ENCODE measurements around the gene MTFR2.
A peak's percentile ranks its signal among the peaks of the same experiment; 100 is the strongest.

Gene MTFR2

GRCh38 chr6:136249811-136250685, at the start of gene MTFR2:
TSS of gene MTFR2 (minus strand) at chr6:136250311. CDS start at chr6:136249099, 1,212 bp downstream.
- H3K27me3 Mint-ChIP-seq = no peaks in the 10 kb centered on the region
- no peaks in the 10 kb centered on the region for H3K9me3 Mint-ChIP-seq (ENCODE audit: low read depth)
- H3K4me1 Mint-ChIP-seq (ENCODE audit: low read depth) = peaks cover 30% of the 10 kb centered on the region
- H3K36me3 Mint-ChIP-seq = peaks cover 2% of the 10 kb centered on the region
- H3K4me3 Mint-ChIP-seq = peak within 1 kb of the TSS; percentile 92
- peak within 1 kb of the TSS; percentile 84 for H3K27ac Mint-ChIP-seq

DNA sequence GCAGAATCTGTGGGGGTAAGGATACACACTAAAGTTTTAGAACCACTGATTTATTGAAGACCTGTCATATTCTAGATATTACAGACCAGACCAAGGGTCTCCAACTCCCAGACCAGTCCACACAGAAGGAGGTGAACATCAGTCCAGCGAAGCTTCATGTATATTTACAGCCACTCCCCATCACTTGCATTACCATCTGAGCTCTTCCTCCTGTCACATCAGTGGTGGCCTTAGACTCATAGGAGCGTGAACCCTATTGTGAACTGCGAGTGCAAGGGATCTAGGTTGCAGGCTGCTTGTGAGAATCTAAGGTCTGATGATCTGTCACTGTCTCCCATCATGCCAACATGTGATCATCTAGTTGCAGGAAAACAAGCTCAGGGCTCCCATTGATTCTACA, 44.5 kb upstream of the MTFR2 start:
- Mint-ChIP-seq H3K27ac (no peak overlapping the region), H3K9me3 (ENCODE audit: low read depth) (no peaks in the 10 kb centered on the region), H3K36me3 (no peaks in the 10 kb centered on the region), H3K4me3 (no peak overlapping the region), H3K27me3 (no peaks in the 10 kb centered on the region), H3K4me1 (ENCODE audit: low read depth) (peaks cover 16% of the 10 kb centered on the region)

GRCh38 chr6:136290410-136291010, 40.4 kb upstream of the MTFR2 start:
- peaks cover 38% of the 10 kb centered on the region for H3K4me1 Mint-ChIP-seq (ENCODE audit: low read depth)
- H3K27me3 Mint-ChIP-seq = no peaks in the 10 kb centered on the region
- H3K9me3 Mint-ChIP-seq (ENCODE audit: low read depth) = no peaks in the 10 kb centered on the region
- H3K36me3 Mint-ChIP-seq = peaks cover 4% of the 10 kb centered on the region
- peak overlapping the region; percentile 100 for H3K27ac Mint-ChIP-seq
- H3K4me3 Mint-ChIP-seq = peak overlapping the region; percentile 95

DNA sequence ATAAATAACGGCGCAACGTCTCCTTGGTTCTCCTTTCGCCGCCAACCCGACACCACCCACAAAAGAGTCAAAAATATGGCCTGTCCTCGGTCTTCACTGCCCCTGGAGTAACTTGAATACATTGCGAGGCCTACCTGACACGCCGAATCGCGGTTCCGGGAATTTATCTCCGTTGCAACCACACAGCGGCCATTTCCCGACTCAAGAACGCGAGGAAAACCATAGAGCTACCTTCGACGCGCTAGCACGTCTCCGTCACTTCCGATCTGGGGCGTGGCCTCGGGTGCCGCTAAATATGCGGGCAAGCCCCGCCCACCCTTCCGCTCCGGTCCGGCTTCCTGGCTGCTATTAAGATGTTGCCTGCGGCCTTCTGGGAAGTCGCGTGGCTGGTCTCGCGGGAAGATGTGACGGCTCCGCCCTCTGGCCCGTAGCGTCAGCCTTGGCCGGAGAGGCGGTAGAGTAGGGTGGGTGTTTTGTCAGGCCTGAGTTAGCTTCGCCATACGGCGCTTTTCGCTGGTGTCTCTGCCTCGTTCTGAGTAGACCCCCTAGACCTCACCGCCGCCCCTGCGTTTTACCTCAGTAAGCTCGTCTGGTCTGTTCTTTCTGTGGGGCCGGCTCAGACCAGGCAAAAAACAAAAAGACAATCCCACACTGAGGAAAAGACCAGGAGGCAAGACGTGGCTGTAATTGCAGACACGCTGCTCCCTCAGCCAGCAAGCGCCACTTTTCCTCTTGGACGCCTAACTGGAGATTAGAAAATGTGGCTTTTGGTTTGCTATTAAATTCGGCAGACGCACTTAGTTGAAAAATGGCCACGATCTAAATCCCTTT, 39.7 kb upstream of the MTFR2 start, which contains the start of gene BCLAF1:
BCLAF1 (minus strand) TSS at position 268 of the 831 bp plus-strand sequence. CDS start 9,980 bp downstream, outside the sequence.
- Mint-ChIP-seq H3K27ac (peak within 1 kb of the TSS; percentile 100), H3K4me1 (ENCODE audit: low read depth) (peaks cover 45% of the 10 kb centered on the region), H3K36me3 (peaks cover 6% of the 10 kb centered on the region), H3K27me3 (no peaks in the 10 kb centered on the region), H3K9me3 (ENCODE audit: low read depth) (no peaks in the 10 kb centered on the region), H3K4me3 (peak within 1 kb of the TSS; percentile 95)

DNA sequence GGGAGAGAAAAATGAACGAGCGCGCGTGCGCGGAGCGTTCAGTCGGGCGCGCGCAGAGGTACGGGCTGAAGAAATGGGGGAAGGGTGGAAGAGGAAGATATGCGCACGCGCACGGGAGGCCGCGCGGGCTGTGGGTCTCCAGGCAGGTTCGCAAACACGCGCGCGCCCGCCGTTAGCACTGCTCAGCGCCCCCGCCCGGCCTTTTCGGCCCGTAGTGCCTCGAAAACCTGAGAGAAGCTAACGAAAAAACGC, 39.1 kb upstream of the MTFR2 start:
- Mint-ChIP-seq H3K4me3 (peak overlapping the region; percentile 95), H3K27me3 (no peaks in the 10 kb centered on the region), H3K9me3 (ENCODE audit: low read depth) (no peaks in the 10 kb centered on the region), H3K27ac (peak overlapping the region; percentile 100), H3K36me3 (peaks cover 6% of the 10 kb centered on the region), H3K4me1 (ENCODE audit: low read depth) (peaks cover 51% of the 10 kb centered on the region)

GRCh38 chr6:136288566-136289326, 38.6 kb upstream of the MTFR2 start:
- Mint-ChIP-seq H3K4me3 (peak overlapping the region; percentile 95), H3K4me1 (ENCODE audit: low read depth) (peaks cover 54% of the 10 kb centered on the region), H3K27ac (peak overlapping the region; percentile 100), H3K27me3 (no peaks in the 10 kb centered on the region), H3K36me3 (peaks cover 6% of the 10 kb centered on the region), H3K9me3 (ENCODE audit: low read depth) (no peaks in the 10 kb centered on the region)

GRCh38 chr6:136284909-136285308, 34.8 kb upstream of the MTFR2 start:
- peak overlapping the region; percentile 95 for H3K4me3 Mint-ChIP-seq
- no peaks in the 10 kb centered on the region for H3K27me3 Mint-ChIP-seq
- H3K27ac Mint-ChIP-seq = peak overlapping the region; percentile 78
- no peaks in the 10 kb centered on the region for H3K9me3 Mint-ChIP-seq (ENCODE audit: low read depth)
- peaks cover 74% of the 10 kb centered on the region for H3K4me1 Mint-ChIP-seq (ENCODE audit: low read depth)
- peaks cover 10% of the 10 kb centered on the region for H3K36me3 Mint-ChIP-seq

GRCh38 chr6:136282906-136283305, 32.8 kb upstream of the MTFR2 start:
- Mint-ChIP-seq H3K4me3 (peak overlapping the region; percentile 81), H3K9me3 (ENCODE audit: low read depth) (no peaks in the 10 kb centered on the region), H3K27me3 (no peaks in the 10 kb centered on the region), H3K36me3 (peaks cover 5% of the 10 kb centered on the region), H3K4me1 (ENCODE audit: low read depth) (peaks cover 84% of the 10 kb centered on the region), H3K27ac (no peak overlapping the region)

- H3K27ac Mint-ChIP-seq = peak overlapping the region; percentile 1
- H3K27me3 Mint-ChIP-seq = no peaks in the 10 kb centered on the region
- peak overlapping the region; percentile 3 for H3K4me3 Mint-ChIP-seq
- H3K9me3 Mint-ChIP-seq (ENCODE audit: low read depth) = no peaks in the 10 kb centered on the region
- peaks cover 4% of the 10 kb centered on the region for H3K36me3 Mint-ChIP-seq
- H3K4me1 Mint-ChIP-seq (ENCODE audit: low read depth) = peaks cover 77% of the 10 kb centered on the region
Measured at GRCh38 chr6:136280032-136280609, 30.0 kb upstream of the MTFR2 start.

DNA sequence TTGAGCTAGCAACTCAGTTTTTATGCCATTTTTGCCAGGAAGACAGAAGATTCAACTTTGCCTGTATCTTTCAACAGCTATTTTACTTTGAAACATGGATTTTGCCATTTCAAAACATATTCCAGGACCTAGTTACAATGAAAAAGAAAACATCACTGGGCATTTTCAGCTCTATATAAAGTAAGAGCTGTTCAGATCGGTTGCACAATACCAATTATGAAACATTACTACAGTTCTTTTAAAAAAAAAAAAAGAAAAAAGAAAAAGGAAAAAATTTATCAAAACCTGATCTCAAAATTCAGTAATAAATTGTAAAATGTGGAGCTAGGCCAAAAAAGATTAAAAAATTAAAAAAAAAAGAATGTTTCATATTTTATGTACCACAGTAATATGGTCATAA, 24.0 kb upstream of the MTFR2 start:
- Mint-ChIP-seq H3K9me3 (ENCODE audit: low read depth) (no peaks in the 10 kb centered on the region), H3K27me3 (no peaks in the 10 kb centered on the region), H3K36me3 (peaks cover 3% of the 10 kb centered on the region), H3K4me1 (ENCODE audit: low read depth) (peaks cover 55% of the 10 kb centered on the region), H3K27ac (peak overlapping the region; percentile 34), H3K4me3 (no peak overlapping the region)

DNA sequence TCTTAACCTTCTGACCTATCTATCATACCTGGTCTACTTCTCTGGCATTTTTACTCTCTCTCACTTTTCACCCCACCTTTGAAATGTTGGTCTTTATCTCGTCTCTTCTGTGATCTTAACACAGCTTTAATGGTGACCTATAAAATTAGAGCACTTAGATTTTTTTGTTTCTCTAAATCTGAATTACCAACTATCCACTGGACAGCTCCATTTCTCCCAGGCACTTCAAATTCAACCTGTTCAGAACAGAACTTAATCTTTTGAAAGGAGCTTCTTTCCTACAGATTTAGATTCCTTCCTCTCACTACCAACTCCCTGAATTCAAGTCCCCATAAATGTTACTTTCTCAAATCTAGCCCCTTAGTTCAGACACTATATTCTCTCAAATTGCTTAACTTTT, 15.0 kb upstream of the MTFR2 start:
- Mint-ChIP-seq H3K27me3 (no peaks in the 10 kb centered on the region), H3K4me3 (no peak overlapping the region), H3K27ac (peak overlapping the region; percentile 73), H3K4me1 (ENCODE audit: low read depth) (peaks cover 46% of the 10 kb centered on the region), H3K36me3 (peaks cover 15% of the 10 kb centered on the region), H3K9me3 (ENCODE audit: low read depth) (no peaks in the 10 kb centered on the region)

GRCh38 chr6:136262940-136263339, 12.8 kb upstream of the MTFR2 start:
- H3K4me1 Mint-ChIP-seq (ENCODE audit: low read depth) = peaks cover 38% of the 10 kb centered on the region
- peak overlapping the region; percentile 2 for H3K27ac Mint-ChIP-seq
- no peaks in the 10 kb centered on the region for H3K27me3 Mint-ChIP-seq
- peaks cover 12% of the 10 kb centered on the region for H3K36me3 Mint-ChIP-seq
- H3K9me3 Mint-ChIP-seq (ENCODE audit: low read depth) = no peaks in the 10 kb centered on the region
- no peak overlapping the region for H3K4me3 Mint-ChIP-seq

DNA sequence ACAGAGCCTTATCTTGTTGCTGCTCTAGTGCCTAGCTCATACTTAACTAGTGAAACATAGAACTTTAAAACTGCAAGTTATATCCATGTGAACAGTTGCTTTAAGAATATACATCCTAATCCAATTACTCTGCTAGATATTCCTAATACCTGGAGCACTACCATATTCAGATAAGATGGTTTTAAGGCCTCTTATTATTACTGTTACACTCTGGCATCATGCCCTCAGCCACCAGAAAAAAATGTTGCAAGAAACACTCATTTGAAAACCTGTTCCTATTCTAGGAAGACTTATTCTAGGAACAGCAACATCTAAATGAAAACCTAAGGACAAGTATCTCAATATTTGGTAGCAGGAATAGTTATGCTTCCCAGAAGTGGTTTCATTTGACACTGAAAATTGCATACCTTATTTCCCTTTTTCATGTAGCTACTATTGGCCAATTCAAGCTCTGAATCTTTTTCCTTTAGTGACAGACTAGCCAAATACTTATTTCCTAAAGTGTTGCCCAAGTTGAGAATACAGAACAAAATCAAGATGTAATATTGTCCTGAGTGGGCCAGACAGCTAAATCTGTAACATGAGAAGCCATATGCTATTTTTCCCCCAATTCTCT, 4.8 kb upstream of the MTFR2 start:
- Mint-ChIP-seq H3K4me1 (ENCODE audit: low read depth) (peaks cover 18% of the 10 kb centered on the region), H3K36me3 (no peaks in the 10 kb centered on the region), H3K4me3 (no peak overlapping the region), H3K9me3 (ENCODE audit: low read depth) (no peaks in the 10 kb centered on the region), H3K27me3 (no peaks in the 10 kb centered on the region), H3K27ac (no peak overlapping the region)

- H3K36me3 Mint-ChIP-seq = no peaks in the 10 kb centered on the region
- H3K9me3 Mint-ChIP-seq (ENCODE audit: low read depth) = no peaks in the 10 kb centered on the region
- no peaks in the 10 kb centered on the region for H3K27me3 Mint-ChIP-seq
- H3K27ac Mint-ChIP-seq = peak overlapping the region; percentile 41
- no peak overlapping the region for H3K4me3 Mint-ChIP-seq
- H3K4me1 Mint-ChIP-seq (ENCODE audit: low read depth) = peaks cover 29% of the 10 kb centered on the region
Measured at GRCh38 chr6:136253734-136254133, 3.6 kb upstream of the MTFR2 start.

Measured in activated naive CD8-positive, alpha-beta T cell (primary cell).